Measurements from ENCODE around the gene TMEM245. TPM values are rescaled to one million over a fixed set of nuclear protein-coding genes. Genes with fewer than 3 reads are reported as not detected.
"Not testable (repeated sequence)": the region's sequence is repeated elsewhere in the genome, so short reads cannot be mapped to it uniquely, and the experiment has no call there.

TMEM245 gene
- total RNA-seq, 2 experiments from 2014 or later = 33.3 TPM

DNA sequence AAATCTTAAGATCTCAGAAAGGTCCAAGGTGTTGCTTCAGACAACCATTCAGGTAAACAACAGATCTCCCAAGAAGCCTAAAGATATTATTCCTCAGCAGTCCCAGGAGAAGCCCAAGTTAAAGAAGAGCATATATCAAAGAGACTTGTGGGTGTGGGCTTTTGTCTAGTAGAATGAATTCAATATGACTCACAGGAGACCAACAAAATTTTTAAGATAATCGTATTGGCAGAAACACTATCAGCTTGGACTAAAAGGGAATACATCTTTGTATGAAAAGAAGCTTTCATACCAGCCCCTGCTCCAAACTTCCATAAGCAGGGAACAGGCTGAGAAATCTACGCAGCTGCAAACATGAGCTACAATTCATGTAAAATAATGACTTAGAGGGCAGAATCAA lies 116.6 kb downstream of the TMEM245 start:
- H3K27ac Mint-ChIP-seq = no peak overlapping the region
- ChIA-PET CTCF (no interaction called here), POLR2A (interaction anchor here (0.7 kb wide), 1 partner anchor 9 kb away, joined by 3 read pairs; no protein-coding TSS in a partner anchor)
- peaks cover 11% of the 10 kb centered on the region for H3K36me3 Mint-ChIP-seq (ENCODE audit: low read depth)
- no peak overlapping the region for H3K4me3 Mint-ChIP-seq
- no peak for DNase-seq
- peaks cover 11% of the 10 kb centered on the region for H3K4me1 Mint-ChIP-seq
- H3K27me3 Mint-ChIP-seq = peaks cover 6% of the 10 kb centered on the region
- peaks cover 14% of the 10 kb centered on the region for H3K9me3 Mint-ChIP-seq

DNA sequence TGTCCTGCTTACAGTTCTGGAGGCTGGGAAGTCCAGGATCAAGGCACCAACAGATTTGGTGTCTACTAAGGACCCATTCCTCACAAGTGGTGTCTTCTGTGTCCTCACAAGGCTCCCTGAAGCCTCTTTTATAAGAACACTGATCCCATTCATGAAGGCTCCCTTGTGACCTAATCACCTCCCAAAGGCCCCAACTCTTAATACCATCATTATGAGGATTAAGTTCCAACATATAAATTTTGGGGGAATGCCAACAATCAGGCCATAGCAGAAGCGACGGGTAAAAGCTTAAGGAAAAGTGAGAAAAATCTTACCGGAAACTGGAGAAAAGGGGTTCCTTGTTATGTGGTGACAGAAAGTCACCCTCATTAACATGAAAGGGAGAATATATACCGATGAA lies 117.6 kb downstream of the TMEM245 start:
- H3K4me1 Mint-ChIP-seq = peaks cover 11% of the 10 kb centered on the region

DNA sequence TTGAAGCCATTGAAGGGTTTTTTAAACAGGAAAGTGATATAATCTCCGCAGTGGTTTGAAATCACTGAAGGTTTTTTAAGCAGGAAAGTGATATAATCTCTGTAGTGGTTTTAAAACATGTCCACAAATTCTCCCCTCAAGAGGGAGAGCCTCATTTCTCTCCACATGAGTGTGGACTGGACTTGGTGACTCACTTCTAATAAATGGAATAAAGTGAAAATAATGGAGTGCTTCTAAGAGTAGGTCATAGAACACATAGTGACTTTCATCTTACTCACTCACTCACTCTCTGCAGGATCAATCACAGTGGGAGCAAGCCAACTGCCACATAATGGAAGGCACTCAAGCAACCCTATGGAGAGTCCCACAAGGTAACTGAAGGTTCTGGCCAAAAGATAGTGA lies 118.5 kb downstream of the TMEM245 start:
- H3K9me3 Mint-ChIP-seq = peaks cover 14% of the 10 kb centered on the region
- no peak overlapping the region for H3K4me3 Mint-ChIP-seq
- H3K4me1 Mint-ChIP-seq = peaks cover 11% of the 10 kb centered on the region
- H3K36me3 Mint-ChIP-seq (ENCODE audit: low read depth) = peaks cover 13% of the 10 kb centered on the region
- no peak for DNase-seq
- POLR2A ChIA-PET = no interaction called here
- CTCF ChIA-PET = no interaction called here
- no peak overlapping the region for H3K27ac Mint-ChIP-seq
- H3K27me3 Mint-ChIP-seq = peaks cover 5% of the 10 kb centered on the region

More for the DNA sequence above, 117.6 kb downstream of the TMEM245 start:
- no peak overlapping the region for H3K4me3 Mint-ChIP-seq
- ChIA-PET POLR2A (no interaction called here), CTCF (no interaction called here)
- peaks cover 14% of the 10 kb centered on the region for H3K9me3 Mint-ChIP-seq
- H3K36me3 Mint-ChIP-seq (ENCODE audit: low read depth) = peaks cover 13% of the 10 kb centered on the region
- H3K27me3 Mint-ChIP-seq = peaks cover 6% of the 10 kb centered on the region
- DNase-seq = no peak
- H3K27ac Mint-ChIP-seq = no peak overlapping the region

DNA sequence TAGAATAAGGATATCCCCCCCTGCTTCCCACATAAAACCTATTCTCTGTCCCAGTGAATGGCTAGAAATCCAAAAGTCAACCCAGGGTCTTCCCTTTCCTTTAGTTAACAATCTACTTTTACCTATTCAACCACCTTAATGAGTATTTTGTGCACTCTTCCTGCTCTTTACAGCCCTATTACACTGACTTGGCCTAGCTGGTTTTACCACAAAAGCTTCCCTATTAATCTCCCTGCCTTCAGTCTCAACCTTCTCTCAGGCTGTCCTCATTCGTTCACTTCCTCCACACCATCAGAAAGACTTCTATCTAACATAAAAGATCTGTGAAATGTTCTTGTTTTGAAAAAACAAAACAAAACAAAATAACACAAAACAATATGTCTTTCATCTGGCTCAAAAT lies 122.6 kb downstream of the TMEM245 start:
- H3K9me3 Mint-ChIP-seq = no peaks in the 10 kb centered on the region
- no peaks in the 10 kb centered on the region for H3K27me3 Mint-ChIP-seq
- no peak for DNase-seq
- peaks cover 3% of the 10 kb centered on the region for H3K36me3 Mint-ChIP-seq (ENCODE audit: low read depth)
- CTCF ChIA-PET = no interaction called here
- no peak overlapping the region for H3K4me3 Mint-ChIP-seq
- peaks cover 20% of the 10 kb centered on the region for H3K4me1 Mint-ChIP-seq
- POLR2A ChIA-PET = interaction anchor here (3.6 kb wide), 1 partner anchor 15 kb away, joined by 10 read pairs; no protein-coding TSS in a partner anchor
- no peak overlapping the region for H3K27ac Mint-ChIP-seq

DNA sequence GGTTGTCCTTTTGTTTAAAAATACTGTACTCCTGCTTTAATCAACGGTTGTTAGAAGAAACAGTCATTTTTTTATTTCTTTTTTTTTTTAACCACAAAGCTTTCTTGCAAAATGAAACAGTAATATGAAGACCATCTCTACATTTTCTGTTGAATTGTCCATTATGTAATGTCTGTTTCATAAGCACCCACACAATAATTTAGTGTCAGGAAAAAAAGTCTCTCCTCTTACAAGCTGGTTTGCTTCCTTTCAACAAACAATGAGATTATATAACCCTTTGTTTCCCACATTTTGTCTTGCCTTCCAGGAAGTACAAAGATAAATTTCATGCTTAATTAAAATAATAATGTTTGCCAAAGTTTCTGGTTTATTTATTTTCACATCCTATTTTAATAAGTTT lies 123.1 kb downstream of the TMEM245 start:
- Mint-ChIP-seq H3K27ac (no peak overlapping the region), H3K4me3 (no peak overlapping the region), H3K4me1 (peaks cover 18% of the 10 kb centered on the region), H3K9me3 (no peaks in the 10 kb centered on the region), H3K36me3 (ENCODE audit: low read depth) (peaks cover 3% of the 10 kb centered on the region), H3K27me3 (no peaks in the 10 kb centered on the region)
- no peak for DNase-seq
- ChIA-PET POLR2A (interaction anchor here (3.6 kb wide), 1 partner anchor 16 kb away, joined by 10 read pairs; no protein-coding TSS in a partner anchor), CTCF (no interaction called here)

DNA sequence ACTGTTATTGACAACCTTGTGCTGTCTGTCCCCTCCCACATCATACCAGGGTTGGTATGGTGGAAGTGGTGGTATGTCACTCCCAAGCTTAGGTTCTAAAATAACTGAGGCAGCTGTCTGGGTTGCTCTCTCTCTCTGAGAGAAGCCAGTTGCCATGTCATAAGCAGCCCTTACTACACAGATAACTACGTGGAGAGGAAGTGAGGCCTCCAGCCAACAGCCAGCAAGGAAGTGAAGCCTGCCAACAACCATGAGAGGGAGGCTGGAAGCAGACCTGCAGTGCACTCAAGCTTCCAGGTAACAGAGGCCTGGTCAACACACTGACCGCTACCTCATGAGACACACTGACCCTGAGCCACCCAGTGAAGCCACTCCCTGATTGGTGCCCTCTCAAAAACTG lies 125.1 kb downstream of the TMEM245 start:
- CTCF ChIA-PET = no interaction called here
- H3K4me3 Mint-ChIP-seq = no peak overlapping the region
- H3K9me3 Mint-ChIP-seq = no peaks in the 10 kb centered on the region
- H3K27ac Mint-ChIP-seq = peak overlapping the region; percentile 4
- POLR2A ChIA-PET = interaction anchor here (3.6 kb wide), 1 partner anchor 18 kb away, joined by 10 read pairs; no protein-coding TSS in a partner anchor
- H3K36me3 Mint-ChIP-seq (ENCODE audit: low read depth) = peaks cover 10% of the 10 kb centered on the region
- no peaks in the 10 kb centered on the region for H3K27me3 Mint-ChIP-seq
- H3K4me1 Mint-ChIP-seq = peaks cover 9% of the 10 kb centered on the region
- peak; percentile 24 for DNase-seq

DNA sequence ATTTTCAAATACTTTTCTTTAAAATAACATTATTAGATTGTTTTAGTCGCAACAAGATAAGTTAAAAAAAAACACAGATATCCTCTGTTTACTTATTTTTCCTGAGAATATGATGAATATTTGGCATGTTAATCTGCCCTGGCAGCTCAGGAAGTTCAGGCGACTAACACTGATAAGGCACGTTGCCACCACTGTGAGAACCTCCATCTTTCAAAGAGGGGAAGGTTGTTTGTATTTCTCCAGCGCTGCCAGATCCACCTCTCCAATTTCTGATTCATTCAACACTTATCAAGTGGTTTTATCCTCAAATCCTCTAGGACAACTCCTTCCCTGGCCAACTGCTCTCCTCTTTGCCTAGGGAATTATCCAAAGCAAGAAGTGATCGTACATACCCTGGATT lies 128.3 kb downstream of the TMEM245 start:
- peaks cover 9% of the 10 kb centered on the region for H3K4me1 Mint-ChIP-seq
- H3K27me3 Mint-ChIP-seq = no peaks in the 10 kb centered on the region
- H3K36me3 Mint-ChIP-seq (ENCODE audit: low read depth) = peaks cover 18% of the 10 kb centered on the region
- no peak overlapping the region for H3K27ac Mint-ChIP-seq
- POLR2A ChIA-PET = no interaction called here
- no peak for DNase-seq
- H3K9me3 Mint-ChIP-seq = peaks cover 3% of the 10 kb centered on the region
- no peak overlapping the region for H3K4me3 Mint-ChIP-seq
- CTCF ChIA-PET = no interaction called here

DNA sequence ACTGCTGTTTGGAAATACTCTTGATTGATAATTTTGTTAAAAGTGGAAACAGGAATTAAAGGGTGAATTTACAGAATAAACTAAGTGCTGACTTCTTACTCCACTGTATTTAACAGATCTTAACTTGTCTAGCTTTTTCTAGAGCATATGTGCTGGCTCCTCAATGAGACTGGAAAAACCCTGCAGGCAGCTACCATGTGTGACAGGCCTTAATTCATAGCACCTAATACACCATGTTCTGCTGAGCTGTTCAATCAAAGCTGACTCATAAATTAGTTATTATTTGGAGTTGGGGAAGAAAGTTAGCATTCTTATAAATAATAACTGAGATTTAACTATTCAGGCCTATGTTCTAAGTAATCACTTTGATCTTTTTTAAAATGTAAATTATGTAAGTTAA lies 135.9 kb downstream of the TMEM245 start:
- Mint-ChIP-seq H3K27me3 (no peaks in the 10 kb centered on the region), H3K4me3 (no peak overlapping the region), H3K9me3 (peaks cover 3% of the 10 kb centered on the region), H3K27ac (no peak overlapping the region), H3K4me1 (no peaks in the 10 kb centered on the region), H3K36me3 (ENCODE audit: low read depth) (peaks cover 9% of the 10 kb centered on the region)
- DNase-seq = no peak
- POLR2A ChIA-PET = no interaction called here
- CTCF ChIA-PET = no interaction called here

DNA sequence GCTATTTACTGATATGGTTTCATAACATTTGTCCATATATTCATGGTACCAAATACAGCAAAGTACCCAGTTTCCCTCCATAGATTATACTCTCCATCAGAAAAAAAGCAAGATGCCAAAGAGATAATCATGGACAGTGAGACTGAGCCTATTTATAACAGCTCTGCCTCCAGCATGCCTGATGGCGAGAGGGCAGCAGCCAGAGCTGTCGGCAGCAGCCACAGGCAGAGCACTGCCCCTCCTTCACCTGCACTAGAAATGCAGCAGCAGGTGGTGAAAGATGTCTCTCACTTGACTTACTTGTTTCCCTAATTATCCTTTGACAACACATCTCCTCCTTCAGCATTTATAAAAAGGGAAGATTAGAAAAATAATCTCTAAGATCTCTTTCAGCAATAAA lies 138.9 kb downstream of the TMEM245 start:
- Mint-ChIP-seq H3K9me3 (no peaks in the 10 kb centered on the region), H3K4me1 (no peaks in the 10 kb centered on the region), H3K4me3 (no peak overlapping the region), H3K27ac (no peak overlapping the region), H3K36me3 (ENCODE audit: low read depth) (peaks cover 4% of the 10 kb centered on the region), H3K27me3 (no peaks in the 10 kb centered on the region)
- no peak for DNase-seq
- ChIA-PET POLR2A (no interaction called here), CTCF (no interaction called here)

DNA sequence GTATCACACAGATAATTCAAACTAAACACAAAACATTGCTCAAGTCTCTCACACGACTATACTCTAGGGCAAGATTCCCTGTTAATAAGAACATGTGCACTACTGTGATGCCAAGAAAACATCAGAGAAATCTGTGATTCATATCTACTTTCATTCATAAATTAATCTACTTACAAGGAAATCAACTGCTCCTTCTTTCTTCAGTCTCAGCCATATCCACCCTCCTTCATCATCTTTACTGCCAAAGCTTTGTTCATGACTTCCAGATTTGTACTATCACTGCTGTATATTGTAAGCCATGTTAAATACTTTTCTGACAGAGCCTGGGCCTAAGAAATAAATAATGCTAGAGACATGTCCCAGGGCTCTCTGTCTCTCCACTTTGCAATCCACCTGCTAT lies 141.5 kb downstream of the TMEM245 start:
- H3K36me3 Mint-ChIP-seq (ENCODE audit: low read depth) = peaks cover 4% of the 10 kb centered on the region
- H3K4me3 Mint-ChIP-seq = no peak overlapping the region
- no peak overlapping the region for H3K27ac Mint-ChIP-seq
- CTCF ChIA-PET = no interaction called here
- H3K27me3 Mint-ChIP-seq = no peaks in the 10 kb centered on the region
- no peak for DNase-seq
- no peaks in the 10 kb centered on the region for H3K4me1 Mint-ChIP-seq
- POLR2A ChIA-PET = no interaction called here
- H3K9me3 Mint-ChIP-seq = no peaks in the 10 kb centered on the region

DNA sequence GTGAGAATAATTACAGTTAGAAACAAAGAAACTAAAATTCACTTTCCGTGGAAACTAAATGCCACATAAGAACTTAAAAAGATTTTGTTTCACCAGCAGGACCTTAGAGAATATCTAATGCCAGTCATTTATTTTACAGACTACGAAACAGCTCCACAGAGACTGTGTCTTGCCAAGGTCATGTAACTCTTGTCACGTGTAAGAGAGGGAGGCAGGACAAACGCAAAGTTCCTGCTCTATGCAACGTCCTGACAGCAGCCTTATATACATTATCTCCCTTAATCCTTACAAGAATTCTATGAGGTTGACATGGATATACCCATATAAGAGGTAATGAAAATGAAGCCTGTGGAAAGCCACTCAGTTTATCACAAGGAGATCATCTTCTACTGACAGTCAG lies 145.9 kb downstream of the TMEM245 start:
- Mint-ChIP-seq H3K36me3 (ENCODE audit: low read depth) (peaks cover 13% of the 10 kb centered on the region), H3K4me1 (no peaks in the 10 kb centered on the region), H3K9me3 (no peaks in the 10 kb centered on the region), H3K4me3 (no peak overlapping the region), H3K27ac (no peak overlapping the region), H3K27me3 (no peaks in the 10 kb centered on the region)
- ChIA-PET CTCF (no interaction called here), POLR2A (no interaction called here)
- DNase-seq = no peak

DNA sequence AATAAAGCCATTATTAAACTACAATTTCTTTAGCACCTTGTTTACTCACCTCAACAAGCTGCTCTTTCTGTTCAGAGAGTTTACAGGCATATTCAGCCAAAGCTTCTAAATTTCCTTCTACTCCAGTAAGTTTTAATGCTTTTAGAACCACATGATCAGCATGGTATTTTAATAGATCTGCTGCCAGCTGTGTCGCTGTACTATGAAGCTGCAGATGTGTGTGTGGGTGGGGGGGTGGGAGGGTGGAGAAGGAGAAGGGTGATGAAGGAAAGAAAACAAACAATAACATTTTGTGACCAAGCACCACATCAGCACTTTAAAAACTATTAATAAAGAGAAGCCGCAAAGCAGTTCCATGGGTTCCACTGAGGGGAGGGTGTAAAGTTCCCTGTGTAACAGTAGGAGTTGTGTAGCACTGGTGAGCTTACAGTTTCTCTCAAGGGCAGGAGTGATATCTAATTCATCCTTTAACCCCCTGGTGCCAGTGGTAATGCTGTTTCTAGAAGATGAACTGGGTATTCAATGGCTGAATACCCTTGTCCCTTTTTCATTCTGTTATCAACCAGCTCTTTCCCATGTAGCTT lies 147.0 kb downstream of the TMEM245 start:
- CTCF ChIA-PET = no interaction called here
- Mint-ChIP-seq H3K9me3 (no peaks in the 10 kb centered on the region), H3K27ac (no peak overlapping the region), H3K4me1 (no peaks in the 10 kb centered on the region), H3K27me3 (no peaks in the 10 kb centered on the region), H3K4me3 (no peak overlapping the region), H3K36me3 (ENCODE audit: low read depth) (peaks cover 13% of the 10 kb centered on the region)
- no peak for DNase-seq
- POLR2A ChIA-PET = no interaction called here

DNA sequence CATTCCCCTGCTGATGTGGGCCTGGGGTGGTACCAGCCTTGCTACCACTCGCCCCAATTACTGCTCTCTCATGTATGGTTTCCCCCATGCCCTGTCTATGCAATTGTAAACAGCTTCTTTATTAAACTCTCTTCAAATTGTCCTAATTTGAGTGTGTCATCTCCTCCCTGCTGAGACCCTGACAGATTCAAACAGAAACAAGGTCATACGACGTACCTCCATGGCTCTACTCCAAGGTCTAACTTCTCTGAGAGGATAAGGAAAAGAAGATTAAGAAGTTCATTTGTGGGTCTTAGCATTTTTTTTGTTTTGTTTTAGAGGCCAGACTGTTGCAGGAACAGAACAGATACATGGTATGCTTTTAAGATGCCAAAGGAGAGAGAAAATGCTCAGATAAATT lies 147.6 kb downstream of the TMEM245 start:
- Mint-ChIP-seq H3K9me3 (no peaks in the 10 kb centered on the region), H3K27me3 (no peaks in the 10 kb centered on the region), H3K4me1 (no peaks in the 10 kb centered on the region), H3K4me3 (no peak overlapping the region), H3K27ac (no peak overlapping the region), H3K36me3 (ENCODE audit: low read depth) (peaks cover 13% of the 10 kb centered on the region)
- no peak for DNase-seq
- ChIA-PET CTCF (no interaction called here), POLR2A (no interaction called here)

DNA sequence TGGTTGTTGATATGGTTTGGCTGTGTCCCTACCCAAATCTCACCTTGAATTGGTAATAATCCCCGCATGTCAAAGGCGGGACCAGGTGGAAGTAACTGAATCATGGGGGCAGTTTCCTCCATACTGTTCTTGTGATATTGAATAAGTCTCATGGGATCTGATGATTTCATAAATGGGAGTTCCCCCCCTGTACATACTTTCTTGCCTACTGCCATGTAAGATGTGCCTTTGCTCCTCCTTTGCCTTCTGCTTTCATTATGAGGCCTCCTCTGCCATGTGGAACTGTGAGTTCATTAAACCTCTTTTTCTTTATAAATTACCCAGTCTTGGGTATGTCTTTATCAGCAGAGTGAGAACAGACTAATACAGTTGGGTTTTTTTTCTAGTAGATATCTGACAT lies 148.4 kb downstream of the TMEM245 start:
- CTCF ChIA-PET, H3K27me3 Mint-ChIP-seq, POLR2A ChIA-PET, H3K27ac Mint-ChIP-seq, DNase-seq, H3K4me1 Mint-ChIP-seq, H3K9me3 Mint-ChIP-seq, H3K4me3 Mint-ChIP-seq: not testable (repeated sequence)
- H3K36me3 Mint-ChIP-seq (ENCODE audit: low read depth) = peaks cover 13% of the 10 kb centered on the region
